Caco-2 (cell line): ENCODE data around the gene ARAP2. TPM values are rescaled to one million over a fixed set of nuclear protein-coding genes. Genes with fewer than 3 reads are reported as not detected.

Experiments used
- BruUV-seq: library from RNA; stranded (reverse); fragments of 400-500 nt; replicated peaks from 2 replicates; lab custom pipeline; 2021; lab: Mats Ljungman, UMichigan
- CTCF ChIA-PET: fragments of 300-600 bp; sonication (Branson Sonifier 250); formaldehyde crosslinking; loops from one replicate; lab custom pipeline; 2022; ENCODE audit warnings: antibody characterized with exemption; lab: Charles Lee
- POLR2A ChIA-PET: fragments of 300-600 bp; sonication (Branson Sonifier 250); formaldehyde crosslinking; loops from one replicate; lab custom pipeline; 2022; ENCODE audit warnings: antibody characterized with exemption; lab: Charles Lee
- DNase-seq, 2 experiments: peaks; one replicate each; pipeline versions ENCODE4 v3.0.0 to v3.0.0-alpha.2; 2020 to 2022
- H3K27me3 ChIP-seq: replicated peaks from 2 replicates; pipeline ENCODE4 v1.6.0; 2011; ENCODE audit warnings: low read length; ENCODE audit not compliant: control insufficient read depth, insufficient read depth
- H3K36me3 ChIP-seq: 2 replicates; pipeline ENCODE4 v1.5.1; 2011; ENCODE audit warnings: low read length; ENCODE audit not compliant: control insufficient read depth, insufficient read depth
- H3K4me1 ChIP-seq: fragments of 250-450 bp; sonication (Bioruptor Pico); 2 replicates; pipeline ENCODE4 v1.5.1; 2020; ENCODE audit warnings: mild to moderate bottlenecking
- H3K4me3 ChIP-seq: 2 replicates; pipeline ENCODE4 v1.5.1; 2011; ENCODE audit warnings: low read depth, mild to moderate bottlenecking, control low read depth, low read length
- H3K9me3 ChIP-seq: fragments of 250-450 bp; sonication (Bioruptor Pico); 2 replicates; pipeline ENCODE4 v1.5.1; 2020; ENCODE audit warnings: mild to moderate bottlenecking, moderate library complexity
- H3K27ac Mint-ChIP-seq: one replicate; pipeline ENCODE4 v1.8.0; 2022; ENCODE audit warnings: mixed read lengths; ENCODE audit not compliant: unreplicated experiment
- H3K27me3 Mint-ChIP-seq: one replicate; pipeline ENCODE4 v1.8.0; 2022; ENCODE audit warnings: mixed read lengths; ENCODE audit not compliant: insufficient read depth, unreplicated experiment
- H3K36me3 Mint-ChIP-seq: one replicate; pipeline ENCODE4 v1.8.0; 2022; ENCODE audit warnings: mild to moderate bottlenecking, mixed read lengths; ENCODE audit not compliant: insufficient read depth, unreplicated experiment
- H3K4me1 Mint-ChIP-seq: one replicate; pipeline ENCODE4 v1.8.0; 2022; ENCODE audit warnings: low read depth, mixed read lengths; ENCODE audit not compliant: unreplicated experiment
- H3K4me3 Mint-ChIP-seq: one replicate; pipeline ENCODE4 v1.8.0; 2022; ENCODE audit warnings: mild to moderate bottlenecking, moderate library complexity, mixed read lengths; ENCODE audit not compliant: unreplicated experiment
- H3K9me3 Mint-ChIP-seq: one replicate; pipeline ENCODE4 v1.8.0; 2022; ENCODE audit warnings: mixed read lengths; ENCODE audit not compliant: unreplicated experiment
- intact Hi-C: fragments of 100-400 bp; cut with micrococcal nuclease; formaldehyde crosslinking; loops from one replicate; pipeline ENCODE4 v1.10.0; 2022; ENCODE audit not compliant: unreplicated experiment
- total RNA-seq: library from RNA; stranded (reverse); gene quantifications from 2 replicates; pipeline ENCODE4 v1.2.3, GENCODE V29; 2022
- TF ChIP-seq, protein P1 (sequence below), 2 experiments: fragments of 200-600 bp in 1 of 2; IDR thresholded peaks; 1 replicate in 1 of 2; 2 replicates in 1 of 2; pipeline versions ENCODE4 v1.5.1 to v1.8.0; 2011 to 2022; ENCODE audit warnings: antibody characterized with exemption in 1 of 2, control low read depth in 1 of 2, inconsistent platforms in 1 of 2, low read depth in 1 of 2, low read length in 1 of 2, mild to moderate bottlenecking in 1 of 2, moderate library complexity in 1 of 2; ENCODE audit not compliant: insufficient read depth in 1 of 2, severe bottlenecking in 1 of 2, unreplicated experiment in 1 of 2

ARAP2 gene
- total RNA-seq, 1 experiment from 2014 or later, result 3.9 TPM

DNA sequence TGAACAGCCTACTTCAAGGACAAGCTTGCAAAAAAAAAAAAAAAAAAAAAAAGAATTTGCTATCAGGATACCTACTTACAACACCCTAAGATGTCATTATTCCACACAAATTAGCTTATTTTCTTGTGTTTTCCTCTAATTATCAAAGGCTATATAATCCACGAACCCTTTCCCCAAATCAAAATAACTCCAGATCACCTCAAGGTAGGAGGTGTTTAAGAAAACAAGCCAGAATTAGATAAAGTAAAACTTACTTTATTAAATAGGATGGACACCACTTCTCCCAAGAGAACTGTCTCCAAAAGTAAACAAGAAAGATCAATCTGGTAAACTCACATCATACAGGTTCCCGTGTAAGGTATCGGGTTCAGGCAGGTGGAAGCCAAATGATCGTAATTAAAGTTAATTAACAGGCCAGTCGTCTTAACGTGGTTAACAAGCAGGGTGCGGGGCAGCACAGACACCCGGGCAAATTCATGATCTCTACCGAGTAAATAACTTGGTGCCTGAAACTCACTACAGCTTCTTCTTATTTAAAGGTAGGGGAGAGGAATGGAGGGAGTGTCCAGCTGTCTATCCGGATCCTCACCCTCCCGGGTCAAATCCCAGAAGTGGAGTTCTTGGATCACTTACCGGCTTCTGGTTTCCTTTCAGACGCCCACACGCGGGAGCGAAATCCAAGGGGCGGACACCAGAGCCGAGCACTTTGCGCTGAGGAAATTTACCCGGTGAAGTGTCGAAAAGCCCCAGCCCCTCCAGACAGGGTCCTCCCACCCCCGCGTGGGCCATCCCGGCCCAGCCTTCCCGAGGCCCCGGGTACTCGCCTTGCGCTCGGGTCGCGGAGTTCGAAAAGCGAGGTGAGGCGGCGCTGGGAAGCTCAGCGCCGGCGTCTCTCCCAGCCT, 708 bp downstream of the ARAP2 start:
- no peaks in the 10 kb centered on the region for H3K36me3 ChIP-seq
- H3K27me3 Mint-ChIP-seq, result no peaks in the 10 kb centered on the region

DNA sequence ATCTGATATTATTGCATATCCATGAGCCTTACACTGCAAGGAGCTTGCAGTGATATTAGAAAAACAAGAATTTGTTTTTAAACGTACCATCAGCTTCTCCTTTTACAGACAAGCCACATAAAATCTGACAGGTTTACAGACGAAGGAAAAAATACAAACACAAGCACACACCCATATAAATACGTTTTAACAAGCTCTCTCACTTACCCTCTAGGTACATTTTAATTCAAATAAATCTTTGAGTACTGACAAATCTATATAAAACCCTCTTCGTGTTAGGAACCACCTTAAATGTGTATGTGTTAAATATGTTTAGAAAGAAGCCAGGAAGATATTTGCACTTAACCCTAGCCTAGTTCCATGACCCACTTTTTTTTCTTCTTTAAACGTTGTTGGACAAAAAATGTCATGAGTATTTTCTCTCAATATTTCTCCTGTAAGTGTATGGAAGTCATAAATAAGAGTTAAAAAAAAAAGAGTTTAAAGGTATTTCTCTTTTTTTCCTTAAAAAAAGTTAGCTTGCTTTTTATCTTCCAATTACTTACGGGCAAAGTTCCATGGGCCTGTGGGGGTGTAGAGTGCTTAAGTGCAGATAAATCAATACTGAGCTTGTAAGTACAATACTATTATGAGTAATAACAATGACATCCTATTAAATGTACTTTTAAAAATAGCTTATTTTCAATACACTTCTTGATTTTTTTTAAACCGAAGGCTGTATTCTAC, 1.5 kb downstream of the ARAP2 start:
- ChIA-PET POLR2A (no interaction called here), CTCF (no interaction called here)
- no peaks in the 10 kb centered on the region for H3K27me3 Mint-ChIP-seq
- no peak overlapping the region for H3K4me3 ChIP-seq
- intact Hi-C loops, result loop anchor here (1.0 kb wide), 1 partner anchor 7 kb away; no protein-coding TSS in a partner anchor
- DNase-seq, result no peak
- H3K36me3 Mint-ChIP-seq, result no peaks in the 10 kb centered on the region
- BruUV-seq, result TSS peak; percentile 48
- peak overlapping the region; percentile 81 for H3K4me3 Mint-ChIP-seq
- H3K36me3 ChIP-seq, result no peaks in the 10 kb centered on the region
- H3K9me3 Mint-ChIP-seq, result no peaks in the 10 kb centered on the region
- H3K27me3 ChIP-seq, result no peaks in the 10 kb centered on the region
- no peaks in the 10 kb centered on the region for H3K4me1 Mint-ChIP-seq
- H3K27ac Mint-ChIP-seq, result no peak overlapping the region
- no peaks in the 10 kb centered on the region for H3K9me3 ChIP-seq
- TF ChIP-seq, protein P1, sequence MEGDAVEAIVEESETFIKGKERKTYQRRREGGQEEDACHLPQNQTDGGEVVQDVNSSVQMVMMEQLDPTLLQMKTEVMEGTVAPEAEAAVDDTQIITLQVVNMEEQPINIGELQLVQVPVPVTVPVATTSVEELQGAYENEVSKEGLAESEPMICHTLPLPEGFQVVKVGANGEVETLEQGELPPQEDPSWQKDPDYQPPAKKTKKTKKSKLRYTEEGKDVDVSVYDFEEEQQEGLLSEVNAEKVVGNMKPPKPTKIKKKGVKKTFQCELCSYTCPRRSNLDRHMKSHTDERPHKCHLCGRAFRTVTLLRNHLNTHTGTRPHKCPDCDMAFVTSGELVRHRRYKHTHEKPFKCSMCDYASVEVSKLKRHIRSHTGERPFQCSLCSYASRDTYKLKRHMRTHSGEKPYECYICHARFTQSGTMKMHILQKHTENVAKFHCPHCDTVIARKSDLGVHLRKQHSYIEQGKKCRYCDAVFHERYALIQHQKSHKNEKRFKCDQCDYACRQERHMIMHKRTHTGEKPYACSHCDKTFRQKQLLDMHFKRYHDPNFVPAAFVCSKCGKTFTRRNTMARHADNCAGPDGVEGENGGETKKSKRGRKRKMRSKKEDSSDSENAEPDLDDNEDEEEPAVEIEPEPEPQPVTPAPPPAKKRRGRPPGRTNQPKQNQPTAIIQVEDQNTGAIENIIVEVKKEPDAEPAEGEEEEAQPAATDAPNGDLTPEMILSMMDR (IDR thresholded peaks at IDR 0.05; ENCODE audit: insufficient read depth in 1 of 2, low read depth in 1 of 2, low read length in 1 of 2, severe bottlenecking in 1 of 2, unreplicated experiment in 1 of 2), result no peak
- 0 out of 2 replicates have a peak, but pooled peaks cover 3% of the 10 kb centered on the region for H3K4me1 ChIP-seq

More for the DNA sequence above, 708 bp downstream of the ARAP2 start:
- Histone ChIP-seq H3K27me3 (no peaks in the 10 kb centered on the region), H3K4me1 (0 out of 2 replicates have a peak, but pooled peaks cover 3% of the 10 kb centered on the region), H3K9me3 (no peaks in the 10 kb centered on the region), H3K4me3 (peak overlapping the region; percentile 51)
- Mint-ChIP-seq H3K4me1 (no peaks in the 10 kb centered on the region), H3K36me3 (no peaks in the 10 kb centered on the region), H3K9me3 (no peaks in the 10 kb centered on the region), H3K4me3 (peak overlapping the region; percentile 81), H3K27ac (peak overlapping the region; percentile 35)
- CTCF ChIA-PET, result no interaction called here
- intact Hi-C loops, result loop anchor here (1.0 kb wide), 1 partner anchor 8 kb away; no protein-coding TSS in a partner anchor
- TF ChIP-seq, protein P1 (IDR thresholded peaks at IDR 0.05; ENCODE audit: insufficient read depth in 1 of 2, low read depth in 1 of 2, low read length in 1 of 2, severe bottlenecking in 1 of 2, unreplicated experiment in 1 of 2), result no peak
- POLR2A ChIA-PET, result no interaction called here
- peak in 1 of 2 experiments; percentile 39 for DNase-seq
- no TSS peak for BruUV-seq

DNA sequence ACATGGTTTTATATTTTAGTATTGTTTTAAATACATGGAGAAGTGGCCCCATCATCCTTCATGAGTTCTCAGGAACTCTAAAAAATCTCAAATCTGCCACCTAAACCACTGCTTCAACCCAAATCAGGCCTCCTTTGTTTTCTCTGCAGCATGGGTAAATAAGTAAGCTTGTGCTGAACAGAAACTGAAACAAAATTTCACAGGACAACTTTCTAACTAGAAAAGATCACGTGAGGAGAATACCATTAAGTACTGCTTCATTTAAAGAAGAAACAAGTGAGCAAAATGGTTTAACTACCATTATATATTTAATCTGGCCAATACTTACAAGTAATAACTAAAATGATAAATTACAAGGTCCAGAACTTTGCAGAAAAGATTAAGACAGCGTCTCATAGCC, 2.5 kb downstream of the ARAP2 start:
- no peak for DNase-seq
- Mint-ChIP-seq H3K4me3 (no peak overlapping the region), H3K27me3 (no peaks in the 10 kb centered on the region), H3K36me3 (no peaks in the 10 kb centered on the region), H3K27ac (no peak overlapping the region), H3K4me1 (no peaks in the 10 kb centered on the region), H3K9me3 (no peaks in the 10 kb centered on the region)
- TF ChIP-seq, protein P1 (IDR thresholded peaks at IDR 0.05; ENCODE audit: insufficient read depth in 1 of 2, low read depth in 1 of 2, low read length in 1 of 2, severe bottlenecking in 1 of 2, unreplicated experiment in 1 of 2), result no peak
- intact Hi-C loops, result no loop called here
- Histone ChIP-seq H3K4me3 (no peak overlapping the region), H3K4me1 (0 out of 2 replicates have a peak, but pooled peaks cover 3% of the 10 kb centered on the region), H3K27me3 (no peaks in the 10 kb centered on the region), H3K36me3 (no peaks in the 10 kb centered on the region), H3K9me3 (no peaks in the 10 kb centered on the region)
- ChIA-PET CTCF (no interaction called here), POLR2A (no interaction called here)
- BruUV-seq, result no TSS peak
